ENCODE measurements around the gene LIPE.

Gene LIPE

DNA sequence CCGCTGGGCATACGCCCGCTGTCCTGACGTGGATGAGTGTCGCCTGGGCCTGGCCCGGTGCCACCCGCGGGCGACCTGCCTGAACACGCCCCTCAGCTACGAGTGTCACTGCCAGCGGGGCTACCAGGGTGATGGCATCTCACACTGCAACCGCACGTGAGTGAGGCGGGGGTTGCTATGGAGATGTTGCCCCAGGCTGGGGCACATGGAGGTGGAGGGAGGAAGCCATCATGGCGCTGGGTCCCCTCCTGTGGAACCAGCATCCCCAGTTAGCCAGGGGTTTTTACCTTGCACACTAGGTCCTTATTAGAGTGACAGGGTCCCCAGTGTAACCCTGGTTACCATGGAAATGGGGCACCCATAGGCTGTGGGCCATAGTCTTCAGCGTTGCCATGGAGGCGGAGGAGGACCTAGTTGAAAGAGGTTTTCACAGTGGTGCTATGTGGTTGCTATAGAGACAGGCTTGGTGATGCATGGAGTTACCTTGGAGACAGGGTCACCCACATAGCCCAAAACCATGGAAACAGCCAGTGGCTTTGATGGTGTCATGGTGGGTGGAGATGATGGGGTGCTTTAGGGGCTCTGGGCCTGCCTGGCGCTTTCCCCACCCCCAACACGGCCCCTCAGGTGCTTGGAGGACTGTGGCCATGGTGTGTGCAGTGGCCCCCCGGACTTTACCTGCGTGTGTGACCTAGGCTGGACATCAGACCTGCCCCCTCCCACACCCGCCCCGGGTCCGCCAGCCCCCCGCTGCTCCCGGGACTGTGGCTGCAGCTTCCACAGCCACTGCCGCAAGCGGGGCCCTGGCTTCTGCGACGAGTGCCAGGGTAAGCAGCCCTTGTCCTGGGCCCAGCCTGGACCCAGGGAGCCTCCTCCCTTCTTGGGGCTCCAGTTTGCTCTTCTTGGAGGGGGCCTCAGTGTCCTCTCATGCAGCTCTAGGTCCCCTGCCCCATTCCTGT, 74.6 kb downstream of the LIPE start:
- no peak for DNase-seq (ENCODE audit: low read depth, low spot score)

Data from activated CD4-positive, CD25-positive, alpha-beta regulatory T cell treated with anti-CD3 and anti-CD28 coated beads, Interleukin-2, amount 50 U/mL, for 16 hours (primary cell).